ENCODE results near the gene RGP1.

The RGP1 gene

GRCh38 chr9:35710818-35711500 is 38.1 kb upstream of the RGP1 start:
- TF ChIP-seq POLR2A (IDR thresholded peaks at IDR 0.05; ENCODE audit: low read depth, low read length) (no peak), SPI1 (IDR thresholded peaks at IDR 0.05; ENCODE audit: low read depth, low read length) (no peak), POLR2AphosphoS5 (IDR thresholded peaks at IDR 0.05; ENCODE audit: low read depth, low read length) (no peak), PAX5 (IDR thresholded peaks at IDR 0.05; ENCODE audit: insufficient read depth, low read length, severe bottlenecking) (no peak), POU2F2 (IDR thresholded peaks at IDR 0.05; ENCODE audit: low read depth, low read length) (no peak), TAF1 (IDR thresholded peaks at IDR 0.05; ENCODE audit: low read depth, low read length) (no peak)
- FAIRE-seq, result no peak
- no peak for DNase-seq (ENCODE audit: insufficient read length, low spot score)

GRCh38 chr9:35711501-35712428 is 37.3 kb upstream of the RGP1 start:
- FAIRE-seq, result peak; percentile 52
- DNase-seq (ENCODE audit: insufficient read length, low spot score), result peak; percentile 54
- no peak for TF ChIP-seq TAF1 (IDR thresholded peaks at IDR 0.05; ENCODE audit: low read depth, low read length)

GRCh38 chr9:35712762-35713400 is 36.2 kb upstream of the RGP1 start:
- TF ChIP-seq POU2F2 (IDR thresholded peaks at IDR 0.05; ENCODE audit: low read depth, low read length) (no peak), PAX5 (IDR thresholded peaks at IDR 0.05; ENCODE audit: insufficient read depth, low read length, severe bottlenecking) (no peak), SPI1 (IDR thresholded peaks at IDR 0.05; ENCODE audit: low read depth, low read length) (no peak), POLR2AphosphoS5 (IDR thresholded peaks at IDR 0.05; ENCODE audit: low read depth, low read length) (no peak), TAF1 (IDR thresholded peaks at IDR 0.05; ENCODE audit: low read depth, low read length) (no peak), POLR2A (IDR thresholded peaks at IDR 0.05; ENCODE audit: low read depth, low read length) (no peak)
- FAIRE-seq (no peak), DNase-seq (ENCODE audit: insufficient read length, low spot score) (no peak)

GRCh38 chr9:35713578-35713977 is 35.5 kb upstream of the RGP1 start:
- DNase-seq (ENCODE audit: insufficient read length, low spot score), result no peak
- no peak for FAIRE-seq
- TF ChIP-seq SPI1 (IDR thresholded peaks at IDR 0.05; ENCODE audit: low read depth, low read length) (no peak), POLR2A (IDR thresholded peaks at IDR 0.05; ENCODE audit: low read depth, low read length) (no peak), TAF1 (IDR thresholded peaks at IDR 0.05; ENCODE audit: low read depth, low read length) (no peak), POLR2AphosphoS5 (IDR thresholded peaks at IDR 0.05; ENCODE audit: low read depth, low read length) (no peak), PAX5 (IDR thresholded peaks at IDR 0.05; ENCODE audit: insufficient read depth, low read length, severe bottlenecking) (no peak), POU2F2 (IDR thresholded peaks at IDR 0.05; ENCODE audit: low read depth, low read length) (no peak)

GRCh38 chr9:35714123-35714522 is 35.0 kb upstream of the RGP1 start:
- FAIRE-seq, result no peak
- DNase-seq (ENCODE audit: insufficient read length, low spot score), result no peak
- TF ChIP-seq PAX5 (IDR thresholded peaks at IDR 0.05; ENCODE audit: insufficient read depth, low read length, severe bottlenecking), result no peak
- TF ChIP-seq POLR2AphosphoS5 (IDR thresholded peaks at IDR 0.05; ENCODE audit: low read depth, low read length), result no peak
- TF ChIP-seq SPI1 (IDR thresholded peaks at IDR 0.05; ENCODE audit: low read depth, low read length), result no peak
- no peak for TF ChIP-seq POLR2A (IDR thresholded peaks at IDR 0.05; ENCODE audit: low read depth, low read length)
- TF ChIP-seq TAF1 (IDR thresholded peaks at IDR 0.05; ENCODE audit: low read depth, low read length), result no peak
- no peak for TF ChIP-seq POU2F2 (IDR thresholded peaks at IDR 0.05; ENCODE audit: low read depth, low read length)

GRCh38 chr9:35714579-35715252 is 34.4 kb upstream of the RGP1 start:
- TF ChIP-seq POLR2AphosphoS5 (IDR thresholded peaks at IDR 0.05; ENCODE audit: low read depth, low read length) (peak; percentile 14; the same call in 1 of the 2 replicates), SPI1 (IDR thresholded peaks at IDR 0.05; ENCODE audit: low read depth, low read length) (no peak)
- DNase-seq (ENCODE audit: insufficient read length, low spot score) (no peak), FAIRE-seq (no peak)

- no peak for FAIRE-seq
- DNase-seq (ENCODE audit: insufficient read length, low spot score), result no peak
- no peak for TF ChIP-seq SPI1 (IDR thresholded peaks at IDR 0.05; ENCODE audit: low read depth, low read length)
- TF ChIP-seq PAX5 (IDR thresholded peaks at IDR 0.05; ENCODE audit: insufficient read depth, low read length, severe bottlenecking), result no peak
- no peak for TF ChIP-seq POU2F2 (IDR thresholded peaks at IDR 0.05; ENCODE audit: low read depth, low read length)
- no peak for TF ChIP-seq TAF1 (IDR thresholded peaks at IDR 0.05; ENCODE audit: low read depth, low read length)
Measured at GRCh38 chr9:35716230-35716629, 32.9 kb upstream of the RGP1 start.

GRCh38 chr9:35717132-35717870 is 31.8 kb upstream of the RGP1 start:
- no peak for DNase-seq (ENCODE audit: insufficient read length, low spot score)
- no peak for TF ChIP-seq PAX5 (IDR thresholded peaks at IDR 0.05; ENCODE audit: insufficient read depth, low read length, severe bottlenecking)
- TF ChIP-seq TAF1 (IDR thresholded peaks at IDR 0.05; ENCODE audit: low read depth, low read length), result no peak
- TF ChIP-seq POLR2A (IDR thresholded peaks at IDR 0.05; ENCODE audit: low read depth, low read length), result no peak
- TF ChIP-seq POLR2AphosphoS5 (IDR thresholded peaks at IDR 0.05; ENCODE audit: low read depth, low read length), result no peak
- TF ChIP-seq POU2F2 (IDR thresholded peaks at IDR 0.05; ENCODE audit: low read depth, low read length), result no peak
- TF ChIP-seq SPI1 (IDR thresholded peaks at IDR 0.05; ENCODE audit: low read depth, low read length), result no peak
- no peak for FAIRE-seq
